HepG2 (cell line): ENCODE data around the gene RPS27L. TPM values are rescaled to one million over a fixed set of nuclear protein-coding genes. Genes with fewer than 3 reads are reported as not detected.

Source experiments
- ATAC-seq: fragments of 200-7000 bp; cut with Tn5 transposase; 3 replicates; pipeline ENCODE4 v1.9.1; 2020; ENCODE audit warnings: mild to moderate bottlenecking, moderate library complexity
- BruUV-seq: library from RNA; stranded (reverse); fragments of 400-500 nt; replicated peaks from 2 replicates; lab custom pipeline; 2021; lab: Mats Ljungman, UMichigan
- CTCF ChIA-PET: fragments of 300-600 bp; formaldehyde crosslinking; extraction: SDS; loops from one replicate; lab custom pipeline; 2021; ENCODE audit warnings: low total read pairs, inconsistent platforms, low intra/inter-chr PET ratio; lab: Yijun Ruan, JAX
- POLR2A ChIA-PET: fragments of 350-600 bp; sonication (Branson Sonifier 250); formaldehyde crosslinking; loops from one replicate; lab custom pipeline; 2020; ENCODE audit warnings: antibody characterized with exemption, inconsistent platforms; lab: Yijun Ruan, JAX
- DNase-seq: peaks from one replicate; pipeline ENCODE4 v3.0.0-alpha.2; 2015; ENCODE audit warnings: low spot score
- FAIRE-seq: peaks from 3 replicates; lab custom pipeline; 2011; peaks lifted over from hg19 to GRCh38; lab: Jason Lieb, UNC
- H2AFZ ChIP-seq: one replicate; pipeline ENCODE4 v1.6.1; 2011; ENCODE audit warnings: low read length, inconsistent platforms
- H3K27ac ChIP-seq: fragments of 300-600 bp; 3 replicates; pipeline ENCODE4 v1.8.0; 2011; ENCODE audit warnings: mixed run types, mild to moderate bottlenecking, mixed read lengths, low read length, inconsistent platforms; ENCODE audit not compliant: insufficient read depth; ENCODE audit errors: extremely low read length
- H3K27me3 ChIP-seq, 2 experiments: fragments of 200-600 bp in 1 of 2; 2 replicates in 1 of 2; 3 replicates in 1 of 2; pipeline versions ENCODE4 v1.6.0 to v1.8.0; 2011; ENCODE audit warnings: low read length in 2 of 2, mild to moderate bottlenecking in 2 of 2, moderate library complexity in 2 of 2, inconsistent platforms in 1 of 2; ENCODE audit not compliant: insufficient read depth in 2 of 2, control insufficient read depth in 1 of 2
- H3K36me3 ChIP-seq, 2 experiments: fragments of 200-600 bp in 1 of 2; replicated peaks in 1 of 2; 2 replicates in 1 of 2; 3 replicates in 1 of 2; pipeline versions ENCODE4 v1.5.1 to v1.8.0; 2011; ENCODE audit warnings: low read length in 2 of 2, inconsistent platforms in 1 of 2; ENCODE audit not compliant: insufficient read depth in 2 of 2, control insufficient read depth in 1 of 2
- H3K4me1 ChIP-seq: 2 replicates; pipeline ENCODE4 v1.5.1; 2012; ENCODE audit warnings: low read length, inconsistent platforms; ENCODE audit not compliant: insufficient read depth
- H3K4me2 ChIP-seq: 2 replicates; pipeline ENCODE4 v1.6.0; 2011; ENCODE audit warnings: low read depth, low read length, inconsistent platforms
- H3K4me3 ChIP-seq, 3 experiments: fragments of 200-600 bp in 1 of 3; sonication (generic), shearing (Covaris generic) in 1 of 3; replicated peaks in 1 of 3; 2 replicates each; pipeline ENCODE4 v1.5.1; 2011 to 2016; ENCODE audit warnings: low read length in 3 of 3, inconsistent platforms in 2 of 3, low read depth in 2 of 3, mild to moderate bottlenecking in 2 of 3, control low read depth in 1 of 3, mixed read lengths in 1 of 3; ENCODE audit not compliant: insufficient read depth in 1 of 3
- H3K79me2 ChIP-seq: one replicate; pipeline ENCODE4 v1.6.1; 2011; ENCODE audit warnings: low read length, inconsistent platforms; ENCODE audit not compliant: insufficient read depth
- H3K9ac ChIP-seq: 2 replicates; pipeline ENCODE4 v1.6.0; 2011; ENCODE audit warnings: mild to moderate bottlenecking, low read depth, low read length, inconsistent platforms; ENCODE audit not compliant: insufficient read depth
- H3K9me3 ChIP-seq: 2 replicates; pipeline ENCODE4 v1.5.1; 2012; ENCODE audit warnings: mild to moderate bottlenecking, low read length
- H4K20me1 ChIP-seq: 2 replicates; pipeline ENCODE4 v1.6.0; 2011; ENCODE audit warnings: inconsistent platforms, mild to moderate bottlenecking, low read length, moderate library complexity; ENCODE audit not compliant: insufficient read depth
- EZH2 ChIP-seq: conservative IDR thresholded peaks from 2 replicates; pipeline ENCODE4 v1.6.1; 2012; ENCODE audit warnings: mild to moderate bottlenecking, low read depth, low read length, moderate library complexity
- GPN1 ChIP-seq: sonication (generic); formaldehyde crosslinking; IDR thresholded peaks from 2 replicates; pipeline ENCODE4 v1.5.1; 2020; ENCODE audit warnings: missing genetic modification reagents, borderline replicate concordance
- MIER3 ChIP-seq: IDR thresholded peaks from 2 replicates; pipeline ENCODE4 v1.6.1; 2016; ENCODE audit warnings: missing compliant biosample characterization, borderline replicate concordance
- NFE2L1 ChIP-seq: sonication (generic); formaldehyde crosslinking; IDR thresholded peaks from 2 replicates; pipeline ENCODE4 v1.4.0; 2020; ENCODE audit warnings: missing genetic modification reagents, mild to moderate bottlenecking, borderline replicate concordance
- RBFOX2 ChIP-seq: fragments of 200-400 bp; formaldehyde crosslinking; IDR thresholded peaks from 2 replicates; pipeline ENCODE4 v1.6.1; 2017; ENCODE audit warnings: low read depth, mild to moderate bottlenecking, low read length
- REXO4 ChIP-seq: sonication (generic); formaldehyde crosslinking; IDR thresholded peaks from 2 replicates; pipeline ENCODE4 v1.8.0; 2022; ENCODE audit warnings: missing genetic modification reagents, mild to moderate bottlenecking, borderline replicate concordance
- ZNF598 ChIP-seq: sonication (generic); formaldehyde crosslinking; IDR thresholded peaks from 2 replicates; pipeline ENCODE4 v1.5.1; 2020; ENCODE audit warnings: mild to moderate bottlenecking, missing genetic modification reagents, borderline replicate concordance
- ZNF777 ChIP-seq: sonication (generic); formaldehyde crosslinking; IDR thresholded peaks from 2 replicates; pipeline ENCODE4 v1.4.0; 2020; ENCODE audit warnings: missing genetic modification reagents
- ZNF839 ChIP-seq: sonication (generic); formaldehyde crosslinking; IDR thresholded peaks from 2 replicates; pipeline ENCODE4 v1.4.0; 2020; ENCODE audit warnings: missing genetic modification reagents, mild to moderate bottlenecking, borderline replicate concordance
- WGBS: methylation state at CpG from one replicate; pipeline ENCODE4 v1.1.6; 2017; ENCODE audit warnings: low lambda C conversion rate; 5-methylcytosine and 5-hydroxymethylcytosine counted together
- in situ Hi-C: cut with HindIII; loops from 2 replicates; pipeline ENCODE4 v1.10.0; 2017; ENCODE audit warnings: low pct_unique_long_range_greater_than_20kb; ENCODE audit not compliant: extremely low pct_ligation_motif_present
- intact Hi-C: fragments of 100-400 bp; cut with micrococcal nuclease; formaldehyde crosslinking; loops from one replicate; pipeline ENCODE4 v1.10.0; 2022; ENCODE audit not compliant: unreplicated experiment
- polyA plus RNA-seq, 8 experiments: library from polyadenylated mRNA; depleted of rRNA in 3 of 8; stranded (reverse) in 7 of 8; unstranded in 1 of 8; fragments of >200 nt; fragmentation: Illumina TruSeq in 4 of 8; extraction: Trizol in 4 of 8; gene quantifications; 2 replicates each; pipeline versions ENCODE4 v1.2.1 to v1.2.3, GENCODE V29; 2011 to 2016; ENCODE audit warnings: low read depth in 4 of 8, missing spikeins in 1 of 8, mixed read lengths in 1 of 8; ENCODE audit not compliant: insufficient read depth in 1 of 8
- total RNA-seq, 5 experiments: library from RNA; depleted of rRNA; stranded (reverse); fragments of >200 nt; fragmentation: Illumina TruSeq; extraction: Trizol; gene quantifications; 2 replicates each; pipeline ENCODE4 v1.2.3, GENCODE V29; 2016; ENCODE audit warnings: low read depth in 1 of 5
- TF ChIP-seq, protein P1 (sequence below): IDR thresholded peaks from 2 replicates; pipeline ENCODE4 v1.6.1; 2016; ENCODE audit warnings: mild to moderate bottlenecking, missing biosample characterization, missing genetic modification reagents
- TF ChIP-seq, protein P2 (sequence below): sonication (generic); formaldehyde crosslinking; IDR thresholded peaks from 2 replicates; pipeline ENCODE4 v1.5.1; 2020; ENCODE audit warnings: mild to moderate bottlenecking, missing genetic modification reagents
- TF ChIP-seq, protein P3 (sequence below): sonication (generic); formaldehyde crosslinking; IDR thresholded peaks from 2 replicates; pipeline ENCODE4 v1.8.0; 2023; ENCODE audit warnings: mild to moderate bottlenecking, missing genetic modification reagents

The RPS27L gene
- total and polyA plus RNA-seq, 2 of the 13 experiments (the other 11 are each of a cell fraction or from before 2014, with no cell fraction given), result 231 to 433 TPM

DNA sequence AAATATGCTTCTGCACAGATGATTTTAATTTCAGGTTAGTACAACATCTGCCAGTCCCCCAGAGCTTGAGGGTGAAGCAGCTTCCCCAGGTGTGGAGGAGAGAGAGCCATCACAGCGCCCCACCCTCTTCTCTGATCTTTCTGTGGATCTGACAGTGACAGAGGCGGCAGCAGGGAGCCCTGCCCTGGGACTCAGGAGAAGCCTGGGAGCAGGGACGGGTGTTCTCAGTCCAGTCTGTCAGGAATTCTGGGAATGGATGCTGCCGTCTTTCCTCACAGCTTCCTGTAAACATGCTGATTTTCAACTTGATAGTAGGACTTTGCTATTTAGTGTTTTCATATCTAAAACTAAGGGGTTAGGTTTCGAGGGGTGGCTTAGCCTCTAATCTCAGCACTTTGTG, 20.8 kb upstream of the RPS27L start (continued):
- TF ChIP-seq, protein P1, sequence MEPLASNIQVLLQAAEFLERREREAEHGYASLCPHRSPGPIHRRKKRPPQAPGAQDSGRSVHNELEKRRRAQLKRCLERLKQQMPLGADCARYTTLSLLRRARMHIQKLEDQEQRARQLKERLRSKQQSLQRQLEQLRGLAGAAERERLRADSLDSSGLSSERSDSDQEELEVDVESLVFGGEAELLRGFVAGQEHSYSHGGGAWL, result no peak

DNA sequence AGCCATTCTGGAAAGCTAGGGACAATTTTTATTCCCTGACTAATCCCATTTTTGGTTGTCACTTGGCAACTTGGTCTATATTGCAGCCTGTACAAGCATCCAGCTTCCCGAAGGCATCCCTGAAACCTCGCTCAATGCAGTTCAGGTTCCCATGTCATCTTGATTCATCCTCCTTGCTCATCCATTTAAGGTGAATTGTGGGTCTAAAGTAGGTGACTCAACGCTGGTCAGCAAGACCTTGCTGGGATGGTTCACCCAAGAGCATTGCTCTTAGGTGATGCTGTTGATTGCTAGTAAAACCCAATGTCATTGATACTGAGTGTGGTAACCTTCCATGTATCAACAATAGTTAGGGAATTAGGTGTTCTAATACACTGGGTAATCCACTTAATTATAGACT, 19.0 kb upstream of the RPS27L start:
- Histone ChIP-seq H3K9ac (no peak overlapping the region), H3K27ac (no peak overlapping the region), H3K4me3 (no peak overlapping the region), H3K36me3 (no peaks in the 10 kb centered on the region), H3K9me3 (no peaks in the 10 kb centered on the region), H3K79me2 (no peaks in the 10 kb centered on the region), H3K4me2 (no peak overlapping the region), H2AFZ (no peak overlapping the region), H3K4me1 (peaks cover 8% of the 10 kb centered on the region; the same call in 1 of the 2 replicates), H4K20me1 (no peaks in the 10 kb centered on the region), H3K27me3 (no peaks in the 10 kb centered on the region; a peak in 1 of 5 replicates)
- ATAC-seq (no peak), FAIRE-seq (no peak), DNase-seq (no peak)
- TF ChIP-seq, protein P2, sequence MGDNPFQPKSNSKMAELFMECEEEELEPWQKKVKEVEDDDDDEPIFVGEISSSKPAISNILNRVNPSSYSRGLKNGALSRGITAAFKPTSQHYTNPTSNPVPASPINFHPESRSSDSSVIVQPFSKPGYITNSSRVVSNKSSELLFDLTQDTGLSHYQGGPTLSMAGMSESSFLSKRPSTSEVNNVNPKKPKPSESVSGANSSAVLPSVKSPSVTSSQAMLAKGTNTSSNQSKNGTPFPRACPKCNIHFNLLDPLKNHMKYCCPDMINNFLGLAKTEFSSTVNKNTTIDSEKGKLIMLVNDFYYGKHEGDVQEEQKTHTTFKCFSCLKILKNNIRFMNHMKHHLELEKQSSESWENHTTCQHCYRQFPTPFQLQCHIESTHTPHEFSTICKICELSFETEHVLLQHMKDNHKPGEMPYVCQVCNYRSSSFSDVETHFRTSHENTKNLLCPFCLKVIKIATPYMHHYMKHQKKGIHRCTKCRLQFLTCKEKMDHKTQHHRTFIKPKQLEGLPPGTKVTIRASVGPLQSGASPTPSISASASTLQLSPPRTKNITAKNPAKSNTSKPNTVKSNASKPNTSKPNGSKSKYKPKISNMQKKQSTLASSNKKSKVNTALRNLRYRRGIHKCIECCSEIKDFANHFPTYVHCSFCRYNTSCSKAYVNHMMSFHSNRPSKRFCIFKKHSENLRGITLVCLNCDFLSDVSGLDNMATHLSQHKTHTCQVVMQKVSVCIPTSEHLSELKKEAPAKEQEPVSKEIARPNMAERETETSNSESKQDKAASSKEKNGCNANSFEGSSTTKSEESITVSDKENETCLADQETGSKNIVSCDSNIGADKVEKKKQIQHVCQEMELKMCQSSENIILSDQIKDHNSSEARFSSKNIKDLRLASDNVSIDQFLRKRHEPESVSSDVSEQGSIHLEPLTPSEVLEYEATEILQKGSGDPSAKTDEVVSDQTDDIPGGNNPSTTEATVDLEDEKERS, result no peak
- TF ChIP-seq ZNF839 (CRISPR knock-in tag), result no peak
- TF ChIP-seq EZH2, result no peak
- TF ChIP-seq REXO4, result no peak
- no peak for TF ChIP-seq RBFOX2
- TF ChIP-seq ZNF598, result no peak
- TF ChIP-seq ZNF777 (CRISPR knock-in tag), result no peak
- TF ChIP-seq GPN1 (CRISPR knock-in tag), result no peak
- TF ChIP-seq NFE2L1 (CRISPR knock-in tag), result no peak
- TF ChIP-seq, protein P3, sequence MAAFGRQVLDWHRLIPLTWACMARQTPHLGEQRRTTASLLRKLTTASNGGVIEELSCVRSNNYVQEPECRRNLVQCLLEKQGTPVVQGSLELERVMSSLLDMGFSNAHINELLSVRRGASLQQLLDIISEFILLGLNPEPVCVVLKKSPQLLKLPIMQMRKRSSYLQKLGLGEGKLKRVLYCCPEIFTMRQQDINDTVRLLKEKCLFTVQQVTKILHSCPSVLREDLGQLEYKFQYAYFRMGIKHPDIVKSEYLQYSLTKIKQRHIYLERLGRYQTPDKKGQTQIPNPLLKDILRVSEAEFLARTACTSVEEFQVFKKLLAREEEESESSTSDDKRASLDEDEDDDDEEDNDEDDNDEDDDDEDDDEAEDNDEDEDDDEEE (CRISPR knock-in tag), result no peak
- TF ChIP-seq MIER3 (CRISPR knock-in tag), result no peak
- BruUV-seq, result no TSS peak
- ChIA-PET POLR2A (no interaction called here), CTCF (no interaction called here)
- intact Hi-C loops, result no loop called here
- 58% methylated on average over 3 of the region's 3 CpGs for WGBS
- in situ Hi-C loops, result no loop called here
